Measurements from ENCODE around the gene TBPL2.
"Not testable (repeated sequence)": the region's sequence is repeated elsewhere in the genome, so short reads cannot be mapped to it uniquely, and the experiment has no call there.

TBPL2 gene

GRCh38 chr14:55438066-55438683 lies 2.2 kb downstream of the TBPL2 start:
- no peak for DNase-seq

GRCh38 chr14:55436931-55437330 lies 3.5 kb downstream of the TBPL2 start:
- DNase-seq, result no peak

GRCh38 chr14:55436519-55436918 lies 3.9 kb downstream of the TBPL2 start:
- DNase-seq, result no peak

GRCh38 chr14:55434805-55435174 lies 5.6 kb downstream of the TBPL2 start:
- DNase-seq, result no peak

GRCh38 chr14:55433880-55434804 lies 6.3 kb downstream of the TBPL2 start:
- DNase-seq, result no peak

GRCh38 chr14:55432628-55433027 lies 7.8 kb downstream of the TBPL2 start:
- no peak for DNase-seq

- no peak for DNase-seq
These were observed 10.3 kb downstream of the TBPL2 start for GRCh38 chr14:55430024-55430690.

- no peak for DNase-seq
These were observed 13.0 kb downstream of the TBPL2 start for GRCh38 chr14:55427439-55427838.

GRCh38 chr14:55426891-55427290 lies 13.5 kb downstream of the TBPL2 start:
- no peak for DNase-seq

GRCh38 chr14:55425091-55425490 lies 15.3 kb downstream of the TBPL2 start:
- DNase-seq, result no peak

GRCh38 chr14:55423969-55424368 lies 16.4 kb downstream of the TBPL2 start:
- no peak for DNase-seq

GRCh38 chr14:55422338-55422737 lies 18.1 kb downstream of the TBPL2 start:
- DNase-seq, result not testable (repeated sequence)

GRCh38 chr14:55419663-55420062 lies 20.8 kb downstream of the TBPL2 start:
- no peak for DNase-seq

- DNase-seq, result no peak
These were observed 22.0 kb downstream of the TBPL2 start for GRCh38 chr14:55418411-55418810.

GRCh38 chr14:55417955-55418354 lies 22.5 kb downstream of the TBPL2 start:
- DNase-seq, result no peak

GRCh38 chr14:55416866-55417265 lies 23.6 kb downstream of the TBPL2 start:
- peak; percentile 23 for DNase-seq

GRCh38 chr14:55414551-55414950 lies 25.9 kb downstream of the TBPL2 start:
- DNase-seq, result no peak

- DNase-seq, result no peak
These were observed 27.7 kb downstream of the TBPL2 start for GRCh38 chr14:55412676-55413075.

- DNase-seq, result peak; percentile 77
These were observed 28.7 kb downstream of the TBPL2 start, which contains the start of gene ATG14 for GRCh38 chr14:55411426-55412389. Gene ATG14, minus strand, starts transcription at chr14:55411830. Its CDS starts 8 bp downstream, at chr14:55411822.

- no peak for DNase-seq
These were observed 29.5 kb downstream of the TBPL2 start for GRCh38 chr14:55410876-55411275.

- DNase-seq, result no peak
These were observed 36.1 kb downstream of the TBPL2 start for GRCh38 chr14:55404173-55404854.

- no peak for DNase-seq
These were observed 38.7 kb downstream of the TBPL2 start for GRCh38 chr14:55401751-55402150.

All from stimulated activated CD4-positive, alpha-beta T cell treated with anti-CD3 and anti-CD28 coated beads, Interleukin-1b, Interleukin-23, amount 100 ng/mL, for 48 hours (primary cell).